HG03460 (cell line): ENCODE data around the gene TMCO6.
A peak's percentile ranks its signal among the peaks of the same experiment; 100 is the strongest.
"Not testable (repeated sequence)": the region's sequence is repeated elsewhere in the genome, so short reads cannot be mapped to it uniquely, and the experiment has no call there.

Experiments used
- ATAC-seq: cut with Tn5 transposase; IDR thresholded peaks from one replicate; pipeline ENCODE4 v1.9.1; 2021; ENCODE audit not compliant: unreplicated experiment

Gene TMCO6

DNA sequence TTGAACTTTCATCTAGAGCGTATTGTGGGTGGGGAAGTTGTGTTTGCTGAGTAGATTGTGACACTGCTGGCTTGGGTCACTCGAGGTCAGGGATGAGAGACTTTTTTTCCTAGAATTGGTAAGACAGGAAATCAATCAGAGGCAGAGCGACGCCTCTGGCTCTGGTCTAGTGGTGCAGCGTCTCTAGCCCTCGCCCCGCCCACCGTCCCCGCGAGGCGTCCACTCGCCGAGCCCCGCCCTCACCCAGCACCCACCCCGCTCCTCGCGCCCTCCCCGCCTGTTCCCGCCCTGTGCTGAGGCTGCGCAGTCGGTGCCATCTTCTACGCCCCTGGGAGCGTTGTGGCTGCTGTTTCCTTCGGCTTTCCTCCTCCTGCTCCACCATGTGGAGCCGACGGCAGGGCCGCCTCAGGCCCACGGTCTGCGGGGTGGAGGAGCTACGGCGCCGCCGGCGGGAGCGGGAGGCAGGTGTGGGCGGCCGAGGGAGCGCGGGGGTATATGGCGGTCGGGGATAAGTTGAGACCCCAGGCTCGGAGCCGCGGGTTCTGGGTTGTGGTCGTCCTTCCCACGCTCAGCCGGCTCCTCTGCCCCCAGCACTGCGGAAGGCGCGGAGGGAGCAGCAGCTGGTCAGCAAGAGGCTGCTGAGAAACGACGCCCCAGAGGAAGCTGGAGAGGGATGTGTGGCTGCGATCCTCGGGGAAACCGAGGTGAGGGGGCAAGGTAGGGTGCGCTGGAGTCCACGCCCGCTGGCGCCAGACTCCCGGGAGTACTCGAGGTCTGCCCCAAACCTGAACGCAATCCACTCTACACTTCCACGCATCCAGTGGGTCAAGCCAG lies at the start of gene TMCO6:
Gene TMCO6, plus strand, starts transcription at position 304 of the 834 bp plus-strand sequence. Its CDS starts 77 bp downstream, at position 381.
- peak; percentile 87 for ATAC-seq

DNA sequence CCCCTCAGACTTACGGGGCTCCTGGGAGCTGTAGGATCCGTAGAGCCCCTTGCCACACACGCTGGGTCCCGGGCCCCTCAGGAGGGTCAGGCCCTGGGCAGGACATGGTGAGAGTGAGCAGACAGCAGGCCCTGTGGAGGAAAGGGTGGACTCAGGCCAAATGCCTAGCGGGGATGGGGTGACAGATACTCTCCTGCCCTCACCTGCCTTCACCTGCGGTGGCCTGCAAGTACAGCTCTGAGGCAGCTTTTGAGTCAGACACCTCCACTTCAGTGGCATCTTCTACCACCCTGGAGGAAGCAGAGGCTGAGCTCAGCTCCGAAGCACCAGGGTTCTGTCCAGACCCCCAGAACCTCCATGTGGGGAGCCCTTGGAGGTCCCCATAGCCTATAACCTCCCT lies 48.4 kb upstream of the TMCO6 start:
- no peak for ATAC-seq

GRCh38 chr5:140591747-140592372 lies 47.4 kb upstream of the TMCO6 start:
- ATAC-seq: no peak

GRCh38 chr5:140593070-140593469 lies 46.2 kb upstream of the TMCO6 start:
- ATAC-seq: not testable (repeated sequence)

- ATAC-seq: no peak
Observed at GRCh38 chr5:140594169-140594568, 45.1 kb upstream of the TMCO6 start.

- no peak for ATAC-seq
Observed at GRCh38 chr5:140595538-140596300, 43.5 kb upstream of the TMCO6 start.

GRCh38 chr5:140596321-140596741 lies 42.9 kb upstream of the TMCO6 start:
- ATAC-seq: no peak

- no peak for ATAC-seq
Observed at GRCh38 chr5:140598836-140599235, 40.4 kb upstream of the TMCO6 start.

GRCh38 chr5:140600096-140600495 lies 39.2 kb upstream of the TMCO6 start:
- ATAC-seq: no peak

- ATAC-seq: no peak
Observed at GRCh38 chr5:140602147-140602546, 37.1 kb upstream of the TMCO6 start.

- not testable (repeated sequence) for ATAC-seq
Observed at GRCh38 chr5:140603446-140603698, 35.9 kb upstream of the TMCO6 start.

DNA sequence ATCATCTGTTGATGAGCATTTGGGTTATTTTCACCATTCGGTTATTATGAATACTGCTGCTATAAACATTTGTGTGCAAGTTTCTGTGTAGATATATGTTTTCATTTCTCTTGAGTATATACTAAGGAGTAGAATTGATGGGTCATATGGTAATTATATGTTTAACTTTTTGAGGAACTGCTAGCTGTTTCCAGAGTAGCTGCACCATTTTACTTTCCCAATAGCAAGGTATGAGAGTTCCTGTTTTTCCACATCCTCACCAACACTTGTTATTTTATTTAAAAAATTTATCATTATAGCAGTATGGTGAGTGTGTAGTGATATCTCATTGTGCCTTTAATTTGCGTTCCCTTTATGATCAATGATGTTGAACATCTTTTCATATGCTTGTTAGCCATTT lies 35.5 kb upstream of the TMCO6 start:
- no peak for ATAC-seq

DNA sequence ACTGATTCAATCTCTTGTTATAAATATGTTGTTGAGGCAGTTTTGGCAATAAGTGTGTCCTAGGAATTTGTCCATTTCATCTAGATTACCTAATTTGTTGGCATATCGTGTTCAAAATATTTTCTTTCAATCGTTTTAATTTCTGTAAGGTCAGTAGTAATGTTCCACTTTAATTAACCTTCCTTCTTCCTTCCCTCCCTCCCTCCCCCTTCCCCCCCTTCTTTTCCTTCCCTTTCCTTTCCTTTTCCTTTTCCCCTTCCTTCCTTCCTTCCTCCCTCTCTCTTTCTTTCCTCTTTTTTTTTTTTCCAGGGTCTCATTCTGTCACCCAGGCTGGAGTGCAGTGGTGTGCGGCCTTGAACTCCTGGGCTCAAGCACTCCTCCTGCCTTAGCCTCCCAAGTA lies 33.4 kb upstream of the TMCO6 start:
- ATAC-seq: no peak

DNA sequence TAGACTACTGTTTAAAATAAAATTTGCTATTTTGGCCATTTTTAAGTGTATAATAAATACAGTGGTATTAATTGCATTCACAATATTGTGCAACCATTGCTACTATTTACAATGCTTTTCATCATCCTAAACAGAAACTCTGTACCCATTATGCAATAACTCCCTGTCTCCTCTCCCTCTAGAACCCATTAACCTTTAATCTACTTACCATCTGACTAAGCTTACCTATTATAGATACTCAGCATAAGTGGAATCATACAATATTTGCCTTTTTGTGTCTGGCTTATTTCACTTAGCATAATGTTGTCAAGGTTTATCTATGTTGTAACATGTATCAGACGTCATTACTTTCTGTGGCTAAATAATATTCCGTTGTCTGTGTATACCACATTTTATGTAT lies 32.2 kb upstream of the TMCO6 start:
- ATAC-seq: no peak

DNA sequence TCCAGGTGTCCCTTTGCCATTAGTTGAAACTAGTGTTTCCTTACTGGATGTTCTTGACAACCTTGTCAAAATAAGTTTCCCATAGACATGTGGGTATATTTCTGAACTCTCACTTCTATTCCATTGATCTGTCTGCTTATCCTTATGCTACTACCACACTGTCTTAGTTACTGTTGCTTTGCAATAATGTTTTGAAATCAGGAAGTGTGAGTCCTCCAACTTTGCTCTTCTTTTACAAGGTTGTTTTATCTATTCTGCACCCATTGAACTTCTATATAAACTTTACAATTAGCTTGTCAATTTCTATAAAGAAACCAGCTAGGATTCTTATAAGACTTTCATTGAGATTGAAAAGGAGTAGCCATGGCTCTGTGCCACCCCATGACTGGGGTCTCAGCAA lies 30.5 kb upstream of the TMCO6 start:
- ATAC-seq: no peak

DNA sequence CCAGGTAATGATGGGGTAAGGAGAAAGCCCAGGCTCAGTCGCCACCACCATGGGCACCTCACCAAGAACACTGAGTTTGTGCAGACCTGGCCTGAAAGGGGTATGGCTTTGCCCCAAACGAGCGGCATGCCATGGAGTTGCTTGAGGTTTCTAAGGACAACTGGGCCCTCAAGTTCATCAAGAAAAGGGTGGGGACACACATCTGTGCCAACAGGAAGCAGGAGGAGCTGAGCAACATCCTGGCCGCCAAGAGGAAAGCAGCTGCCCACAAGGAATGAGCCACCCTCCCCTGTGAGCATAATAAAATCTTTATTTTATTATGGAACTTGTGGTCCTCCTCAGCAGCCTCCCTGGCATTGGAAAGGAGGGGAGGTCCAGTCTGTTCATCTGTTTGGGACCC lies 30.1 kb upstream of the TMCO6 start:
- ATAC-seq: no peak

GRCh38 chr5:140611020-140611521 lies 28.2 kb upstream of the TMCO6 start:
- ATAC-seq: no peak

DNA sequence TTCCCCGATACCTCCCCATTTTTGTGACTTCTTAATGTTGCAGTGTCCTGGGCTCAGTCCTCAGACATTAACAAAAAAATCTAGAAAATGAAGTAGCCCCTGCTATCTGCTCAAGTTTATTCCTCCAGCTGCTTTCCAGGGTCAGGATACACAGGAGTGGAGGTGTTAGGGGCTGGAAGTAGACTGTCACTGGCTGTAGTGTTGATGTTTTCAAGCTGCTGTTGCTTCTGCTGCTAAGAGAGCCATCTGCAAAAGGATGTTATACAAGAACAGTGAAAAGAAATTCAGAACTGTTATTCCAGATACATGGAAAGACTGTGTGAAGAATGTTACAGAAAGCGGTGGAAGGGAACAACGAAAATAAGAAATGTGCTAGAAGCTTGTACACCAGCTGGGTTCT lies 16.9 kb upstream of the TMCO6 start:
- no peak for ATAC-seq

DNA sequence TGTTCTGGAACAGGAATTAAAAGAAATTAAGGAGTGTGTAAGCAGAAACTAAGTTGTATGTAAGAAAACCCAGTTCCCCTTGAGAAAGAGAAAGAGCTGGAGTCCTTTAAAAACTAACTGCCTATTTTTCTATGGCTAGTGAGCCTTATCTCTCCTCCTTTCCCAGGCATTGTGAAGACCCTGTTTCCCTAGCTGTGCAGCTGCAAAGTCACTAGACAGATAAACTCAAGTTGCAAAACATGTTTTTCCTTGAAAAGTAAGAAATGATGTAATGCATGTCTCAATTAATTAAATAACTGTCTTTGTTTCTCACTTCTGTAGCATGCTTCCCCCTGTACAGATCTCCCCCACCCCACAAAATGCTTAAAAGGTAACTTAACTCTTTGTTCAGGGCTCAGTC lies 16.2 kb upstream of the TMCO6 start:
- ATAC-seq: not testable (repeated sequence)

DNA sequence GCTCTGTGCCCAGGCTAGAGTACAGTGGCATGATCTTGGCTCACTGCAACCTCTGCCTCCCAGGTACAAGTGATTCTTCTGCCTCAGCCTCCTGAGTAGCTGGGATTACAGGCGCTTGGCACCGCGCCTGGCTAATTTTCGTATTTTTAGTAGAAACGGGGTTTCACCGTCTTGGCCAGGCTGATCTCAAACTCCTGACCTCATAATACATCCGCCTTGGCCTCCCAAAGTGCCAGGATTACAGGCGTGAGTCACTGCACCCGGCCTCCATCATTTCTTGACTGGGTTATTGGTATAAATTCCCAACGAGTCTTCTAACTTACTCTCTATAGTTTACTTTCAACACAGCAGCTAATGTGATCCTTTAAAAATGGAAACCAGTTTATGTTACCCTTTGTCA lies 14.4 kb upstream of the TMCO6 start:
- not testable (repeated sequence) for ATAC-seq

- no peak for ATAC-seq
Observed at GRCh38 chr5:140627972-140628371, 11.3 kb upstream of the TMCO6 start.

GRCh38 chr5:140628711-140629110 lies 10.5 kb upstream of the TMCO6 start:
- ATAC-seq: no peak
